AG04449 (cell line): ENCODE measurements around the gene FCN2.

Experiments
- CTCF ChIA-PET: fragments of 350-600 bp; formaldehyde crosslinking; extraction: SDS; loops from one replicate; lab custom pipeline; 2021; ENCODE audit warnings: antibody characterized with exemption; lab: Yijun Ruan, JAX
- POLR2A ChIA-PET: fragments of 400-600, 350-600 bp; formaldehyde crosslinking; extraction: SDS; loops from one replicate; lab custom pipeline; 2020; ENCODE audit warnings: antibody characterized with exemption, inconsistent platforms; lab: Yijun Ruan, JAX
- DNase-seq: peaks from one replicate; pipeline ENCODE4 v3.0.0-alpha.2; 2010; ENCODE audit warnings: low read depth, low spot score
- H3K4me3 ChIP-seq: 2 replicates; pipeline ENCODE4 v1.5.1; 2011; ENCODE audit warnings: low read depth, mild to moderate bottlenecking, control low read depth, low read length
- CTCF ChIP-seq: IDR thresholded peaks from one replicate; pipeline ENCODE4 v1.5.1; 2011; ENCODE audit warnings: mild to moderate bottlenecking, moderate library complexity, low read length, control low read depth, inconsistent platforms; ENCODE audit not compliant: insufficient read depth; ENCODE audit errors: missing control alignments

Gene FCN2

GRCh38 chr9:134863941-134864820 lies 16.4 kb upstream of the FCN2 start:
- no peak for DNase-seq
- H3K4me3 ChIP-seq = no peak overlapping the region
- POLR2A ChIA-PET = no interaction called here
- CTCF ChIA-PET = no interaction called here
- TF ChIP-seq CTCF = no peak

- POLR2A ChIA-PET = no interaction called here
- TF ChIP-seq CTCF = no peak
- CTCF ChIA-PET = no interaction called here
- no peak overlapping the region for H3K4me3 ChIP-seq
- DNase-seq = no peak
These were observed 15.8 kb upstream of the FCN2 start for GRCh38 chr9:134864821-134865190.

- DNase-seq = no peak
- no peak overlapping the region for H3K4me3 ChIP-seq
- ChIA-PET POLR2A (no interaction called here), CTCF (no interaction called here)
- TF ChIP-seq CTCF = no peak
These were observed 12.5 kb upstream of the FCN2 start for GRCh38 chr9:134867917-134868750.

- ChIA-PET CTCF (no interaction called here), POLR2A (no interaction called here)
- DNase-seq = no peak
- H3K4me3 ChIP-seq = no peak overlapping the region
- TF ChIP-seq CTCF = no peak
These were observed 11.7 kb upstream of the FCN2 start for GRCh38 chr9:134868751-134869553.

- POLR2A ChIA-PET = no interaction called here
- no peak for DNase-seq
- CTCF ChIA-PET = no interaction called here
- no peak for TF ChIP-seq CTCF
- no peak overlapping the region for H3K4me3 ChIP-seq
These were observed 10.9 kb upstream of the FCN2 start for GRCh38 chr9:134869554-134870300.
